ENCODE data around the gene ERAP2.

DNA sequence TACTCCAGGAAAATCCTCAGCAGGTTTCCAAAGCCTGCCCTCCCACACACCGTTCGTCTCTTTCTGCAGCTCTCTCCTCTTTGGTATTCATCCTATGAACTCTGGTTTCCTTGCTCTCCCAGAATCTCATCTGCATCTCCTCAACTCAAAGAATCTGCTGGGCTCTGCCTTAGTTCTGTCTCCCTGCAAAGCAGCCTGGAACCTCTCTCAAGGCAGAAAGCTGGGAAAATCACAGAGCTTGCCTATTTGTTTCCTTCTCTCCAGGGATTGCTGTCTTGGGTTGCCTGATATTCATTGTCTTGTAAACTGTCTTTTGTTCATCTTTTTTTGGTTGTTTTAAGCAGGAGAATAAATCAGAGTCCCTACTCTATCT lies 5.3 kb upstream of the ERAP2 start:
- TF ChIP-seq POLR2A (IDR thresholded peaks at IDR 0.05; ENCODE audit: low read depth, low read length) (no peak), PAX5 (IDR thresholded peaks at IDR 0.05; ENCODE audit: insufficient read depth, low read length, severe bottlenecking) (no peak), POLR2AphosphoS5 (IDR thresholded peaks at IDR 0.05; ENCODE audit: low read depth, low read length) (no peak), TAF1 (IDR thresholded peaks at IDR 0.05; ENCODE audit: low read depth, low read length) (no peak), SPI1 (IDR thresholded peaks at IDR 0.05; ENCODE audit: low read depth, low read length) (no peak)

Data from GM12891 (cell line).